Endothelial cell (in vitro differentiated cells): ENCODE results near the gene ZNF732. TPM values are rescaled to one million over a fixed set of nuclear protein-coding genes. Genes with fewer than 3 reads are reported as not detected.

Source experiments
- DNase-seq: peaks from one replicate; pipeline ENCODE4 v3.0.0; 2021; ENCODE audit warnings: low spot score
- H3K27ac Mint-ChIP-seq: one replicate; pipeline ENCODE4 v1.8.0; 2021; ENCODE audit warnings: mixed read lengths, inconsistent platforms; ENCODE audit not compliant: unreplicated experiment
- H3K27me3 Mint-ChIP-seq: one replicate; pipeline ENCODE4 v1.8.0; 2021; ENCODE audit warnings: mild to moderate bottlenecking, moderate library complexity, mixed read lengths, inconsistent platforms; ENCODE audit not compliant: unreplicated experiment
- H3K36me3 Mint-ChIP-seq: one replicate; pipeline ENCODE4 v1.8.0; 2021; ENCODE audit warnings: mild to moderate bottlenecking, low read depth, mixed read lengths, inconsistent platforms; ENCODE audit not compliant: unreplicated experiment
- H3K4me1 Mint-ChIP-seq: one replicate; pipeline ENCODE4 v1.8.0; 2021; ENCODE audit warnings: mild to moderate bottlenecking, mixed read lengths, inconsistent platforms; ENCODE audit not compliant: unreplicated experiment
- H3K4me3 Mint-ChIP-seq: one replicate; pipeline ENCODE4 v1.8.0; 2021; ENCODE audit warnings: mild to moderate bottlenecking, mixed read lengths, inconsistent platforms; ENCODE audit not compliant: unreplicated experiment
- H3K9me3 Mint-ChIP-seq: one replicate; pipeline ENCODE4 v1.8.0; 2021; ENCODE audit warnings: mixed read lengths, inconsistent platforms; ENCODE audit not compliant: unreplicated experiment
- long read RNA-seq: library from polyadenylated mRNA; unstranded; transcript quantifications from one replicate; pipeline ENCODE4 v2.0.0, GENCODE V29; 2020; ENCODE audit not compliant: unreplicated experiment
- total RNA-seq: library from RNA; stranded (reverse); fragmentation: NEBNext Ultra II Directional; extraction: Animal tissue kit (Norgen Biotek cat#: 25700); gene quantifications from one replicate; pipeline ENCODE4 v1.2.1, GENCODE V29; 2021; ENCODE audit not compliant: unreplicated experiment
- TF ChIP-seq, protein P1 (sequence below): fragments of 200-600 bp; sonication (generic); IDR thresholded peaks from one replicate; pipeline ENCODE4 v1.5.0; 2021; ENCODE audit warnings: antibody characterized with exemption; ENCODE audit not compliant: unreplicated experiment

ZNF732 gene
- total RNA-seq: 2.4 TPM
- long read RNA-seq: 0 reads

DNA sequence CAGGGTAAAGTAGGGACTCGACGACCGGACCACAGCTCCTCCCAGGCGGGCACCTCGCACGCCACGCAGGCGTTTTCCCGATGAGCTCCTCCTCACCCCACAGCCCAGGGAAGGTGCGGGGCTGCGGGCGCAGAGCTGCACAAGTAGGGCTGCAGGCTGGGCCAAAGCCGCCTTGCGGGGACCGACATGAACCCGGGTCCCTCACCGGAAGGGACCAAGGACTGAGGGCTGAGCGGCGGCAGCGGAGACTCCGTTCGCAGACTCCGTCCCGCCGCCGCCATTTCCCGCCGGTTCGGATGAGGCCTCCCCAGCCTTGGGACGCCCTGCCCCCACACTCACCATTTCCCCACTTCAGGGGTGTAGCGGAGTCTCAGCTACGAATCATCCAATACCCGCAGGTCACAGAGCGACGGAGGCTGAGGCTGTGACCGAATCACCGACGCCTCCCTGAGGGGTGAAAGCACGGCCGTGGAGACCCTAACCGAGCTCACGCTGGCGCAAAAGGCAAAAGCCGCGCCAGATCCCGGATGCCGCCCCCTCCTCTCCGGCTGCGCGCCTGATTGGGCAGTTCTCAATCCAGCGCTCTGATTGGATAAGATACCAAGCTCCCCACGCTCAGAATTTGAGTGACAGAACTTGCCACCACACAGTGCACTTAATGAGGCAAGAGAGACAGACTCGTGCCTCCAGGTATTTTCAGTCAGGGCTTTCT lies at the start of gene ZNF732:
Gene ZNF732, minus strand, starts transcription at position 506 of the 712 bp plus-strand sequence. Its CDS starts 164 bp downstream, at position 342.
- Mint-ChIP-seq H3K27ac (peak within 1 kb of the TSS; percentile 36), H3K36me3 (peaks cover 10% of the 10 kb centered on the region), H3K27me3 (peaks cover 6% of the 10 kb centered on the region), H3K4me1 (peaks cover 9% of the 10 kb centered on the region), H3K4me3 (peak within 1 kb of the TSS; percentile 90), H3K9me3 (no peaks in the 10 kb centered on the region)
- peak; percentile 81 for DNase-seq
- TF ChIP-seq, protein P1, sequence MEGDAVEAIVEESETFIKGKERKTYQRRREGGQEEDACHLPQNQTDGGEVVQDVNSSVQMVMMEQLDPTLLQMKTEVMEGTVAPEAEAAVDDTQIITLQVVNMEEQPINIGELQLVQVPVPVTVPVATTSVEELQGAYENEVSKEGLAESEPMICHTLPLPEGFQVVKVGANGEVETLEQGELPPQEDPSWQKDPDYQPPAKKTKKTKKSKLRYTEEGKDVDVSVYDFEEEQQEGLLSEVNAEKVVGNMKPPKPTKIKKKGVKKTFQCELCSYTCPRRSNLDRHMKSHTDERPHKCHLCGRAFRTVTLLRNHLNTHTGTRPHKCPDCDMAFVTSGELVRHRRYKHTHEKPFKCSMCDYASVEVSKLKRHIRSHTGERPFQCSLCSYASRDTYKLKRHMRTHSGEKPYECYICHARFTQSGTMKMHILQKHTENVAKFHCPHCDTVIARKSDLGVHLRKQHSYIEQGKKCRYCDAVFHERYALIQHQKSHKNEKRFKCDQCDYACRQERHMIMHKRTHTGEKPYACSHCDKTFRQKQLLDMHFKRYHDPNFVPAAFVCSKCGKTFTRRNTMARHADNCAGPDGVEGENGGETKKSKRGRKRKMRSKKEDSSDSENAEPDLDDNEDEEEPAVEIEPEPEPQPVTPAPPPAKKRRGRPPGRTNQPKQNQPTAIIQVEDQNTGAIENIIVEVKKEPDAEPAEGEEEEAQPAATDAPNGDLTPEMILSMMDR: no peak

DNA sequence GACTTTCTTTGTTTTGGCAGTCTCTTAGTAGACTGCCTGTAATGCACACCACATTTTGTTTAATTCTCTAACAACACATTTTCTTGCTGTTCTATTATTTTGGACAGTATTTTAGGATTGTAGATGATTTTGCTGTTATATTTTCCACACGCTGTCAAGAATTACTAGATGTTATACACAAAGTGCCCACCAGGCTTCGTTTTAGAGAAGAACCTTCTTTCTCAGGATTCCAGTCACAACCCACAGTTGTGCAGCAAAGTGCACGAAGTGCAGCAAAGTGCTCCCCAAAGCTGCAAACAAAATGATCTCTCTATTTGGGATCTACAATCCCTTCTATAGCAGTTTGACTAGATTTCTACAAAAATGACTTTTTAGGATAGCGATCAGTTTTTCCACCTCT lies 34.7 kb upstream of the ZNF732 start:
- Mint-ChIP-seq H3K4me1 (peaks cover 18% of the 10 kb centered on the region), H3K36me3 (peaks cover 23% of the 10 kb centered on the region), H3K27me3 (peaks cover 16% of the 10 kb centered on the region), H3K4me3 (no peak overlapping the region), H3K27ac (no peak overlapping the region), H3K9me3 (no peaks in the 10 kb centered on the region)
- no peak for DNase-seq
- TF ChIP-seq, protein P1: peak; percentile 73

DNA sequence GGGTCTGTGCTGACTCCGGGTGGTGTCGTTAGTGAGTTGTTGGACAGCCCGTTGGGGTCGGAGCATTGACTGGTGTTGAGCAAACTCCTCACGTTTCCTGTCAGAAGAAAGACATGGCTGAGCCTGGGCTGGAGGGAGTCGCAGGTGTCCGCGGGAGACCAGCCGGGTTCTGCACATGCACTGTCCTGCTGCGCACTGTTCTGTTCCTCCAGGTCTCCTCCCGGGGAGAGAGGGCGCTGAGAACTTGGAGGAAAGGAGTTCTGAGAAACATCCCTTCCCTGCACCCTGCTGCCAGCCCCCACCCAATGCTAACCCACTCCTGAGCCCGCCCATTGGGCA lies 33.5 kb upstream of the ZNF732 start:
- H3K4me1 Mint-ChIP-seq: peaks cover 18% of the 10 kb centered on the region
- peaks cover 17% of the 10 kb centered on the region for H3K36me3 Mint-ChIP-seq
- DNase-seq: peak; percentile 7
- H3K4me3 Mint-ChIP-seq: peak overlapping the region; percentile 99
- no peaks in the 10 kb centered on the region for H3K9me3 Mint-ChIP-seq
- H3K27me3 Mint-ChIP-seq: peaks cover 19% of the 10 kb centered on the region
- TF ChIP-seq, protein P1: no peak
- no peak overlapping the region for H3K27ac Mint-ChIP-seq

DNA sequence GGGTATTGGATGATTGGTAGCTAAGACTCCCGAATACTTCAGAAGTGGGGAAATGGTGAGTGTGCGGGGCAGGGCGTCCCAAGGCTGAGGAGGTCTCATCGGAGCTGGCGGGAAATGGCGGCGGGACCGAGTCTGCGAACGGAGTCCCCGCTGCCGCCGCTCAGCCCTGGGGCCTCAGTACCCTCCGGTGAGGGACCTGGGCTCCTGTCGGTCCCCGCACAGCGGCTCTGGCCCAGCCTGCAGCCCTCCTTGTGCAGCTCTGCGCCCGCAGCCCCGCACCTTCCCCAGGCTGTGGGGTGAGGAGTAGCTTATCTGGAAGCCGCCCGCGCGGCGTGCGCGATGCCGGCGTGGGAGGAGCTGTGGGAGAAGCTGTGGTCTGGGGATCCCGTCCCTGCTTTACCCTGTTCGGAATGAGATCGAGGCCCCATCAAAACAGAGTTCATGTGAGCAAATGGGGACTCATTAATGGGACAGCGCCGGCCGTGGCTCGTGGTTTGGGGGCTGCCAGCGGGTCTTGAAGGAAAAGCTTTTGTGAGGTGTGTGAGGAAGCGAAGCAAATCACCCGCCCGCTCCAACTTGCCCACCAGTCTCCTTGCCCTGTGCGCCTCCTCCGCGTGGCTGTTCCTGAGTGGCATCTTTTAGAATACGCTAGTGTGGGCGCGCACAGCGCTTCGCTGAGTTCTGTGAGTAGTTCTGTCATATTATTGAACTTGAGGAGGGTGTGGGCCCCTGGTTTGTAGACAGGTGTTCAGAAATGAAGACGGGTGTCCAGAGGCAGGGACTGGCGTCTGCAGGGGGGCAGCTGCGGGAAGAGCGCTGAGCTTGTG lies 32.9 kb upstream of the ZNF732 start:
- Mint-ChIP-seq H3K27me3 (peaks cover 19% of the 10 kb centered on the region), H3K4me3 (peak overlapping the region; percentile 99), H3K36me3 (peaks cover 15% of the 10 kb centered on the region), H3K27ac (peak overlapping the region; percentile 89), H3K9me3 (no peaks in the 10 kb centered on the region), H3K4me1 (peaks cover 18% of the 10 kb centered on the region)
- DNase-seq: peak; percentile 52
- TF ChIP-seq, protein P1: no peak
